ENCODE measurements around the gene ALMS1.

Gene ALMS1

GRCh38 chr2:73385123-73385503 is 523 bp upstream of the ALMS1 start:
- Histone ChIP-seq H3K9me3 (ENCODE audit: insufficient read depth, low read length) (no peaks in the 10 kb centered on the region), H3K27me3 (ENCODE audit: low read length) (no peaks in the 10 kb centered on the region), H2AFZ (ENCODE audit: low read depth, low read length, severe bottlenecking) (peak overlapping the region; percentile 99), H3K4me2 (ENCODE audit: low read depth, low read length, poor library complexity, severe bottlenecking) (peak overlapping the region; percentile 93), H3F3A (ENCODE audit: insufficient read depth) (no peaks in the 10 kb centered on the region), H3K4me3 (ENCODE audit: insufficient read depth, low read length, poor library complexity, severe bottlenecking) (peak overlapping the region; percentile 65), H3K36me3 (ENCODE audit: low read length) (0 out of 2 replicates have a peak, but pooled peaks cover 4% of the 10 kb centered on the region), H3K9me2 (replicated peaks; ENCODE audit: insufficient read depth, low read length) (no peaks in the 10 kb centered on the region), H3K9ac (ENCODE audit: low read length) (peak overlapping the region; percentile 78), H3K79me2 (ENCODE audit: insufficient read depth, low read length) (peaks cover 39% of the 10 kb centered on the region), H3K27ac (ENCODE audit: low read depth, low read length) (peak overlapping the region; percentile 41), H4K20me1 (ENCODE audit: low read depth, low read length) (peaks cover 5% of the 10 kb centered on the region; the same call in 1 of the 2 replicates)
- TF ChIP-seq EZH2phosphoT487 (conservative IDR thresholded peaks at IDR 0.05; ENCODE audit: low read length) (no peak), CTCF (IDR thresholded peaks at IDR 0.05; ENCODE audit: insufficient read depth, low read length, poor library complexity, severe bottlenecking) (no peak)

GRCh38 chr2:73386342-73386868 is 769 bp downstream of the ALMS1 start:
- H3K9me2 ChIP-seq (replicated peaks; ENCODE audit: insufficient read depth, low read length), result no peaks in the 10 kb centered on the region
- no peaks in the 10 kb centered on the region for H3F3A ChIP-seq (ENCODE audit: insufficient read depth)
- no peaks in the 10 kb centered on the region for H3K9me3 ChIP-seq (ENCODE audit: insufficient read depth, low read length)
- no peaks in the 10 kb centered on the region for H3K27me3 ChIP-seq (ENCODE audit: low read length)
- peaks cover 5% of the 10 kb centered on the region; the same call in 1 of the 2 replicates for H4K20me1 ChIP-seq (ENCODE audit: low read depth, low read length)
- H3K4me2 ChIP-seq (ENCODE audit: low read depth, low read length, poor library complexity, severe bottlenecking), result peak overlapping the region; percentile 82
- no peak for TF ChIP-seq EZH2phosphoT487 (conservative IDR thresholded peaks at IDR 0.05; ENCODE audit: low read length)
- TF ChIP-seq CTCF (IDR thresholded peaks at IDR 0.05; ENCODE audit: insufficient read depth, low read length, poor library complexity, severe bottlenecking), result no peak
- H3K79me2 ChIP-seq (ENCODE audit: insufficient read depth, low read length), result peaks cover 48% of the 10 kb centered on the region
- 0 out of 2 replicates have a peak, but pooled peaks cover 4% of the 10 kb centered on the region for H3K36me3 ChIP-seq (ENCODE audit: low read length)
- peak overlapping the region; percentile 85 for H3K4me3 ChIP-seq (ENCODE audit: insufficient read depth, low read length, poor library complexity, severe bottlenecking)
- peak overlapping the region; percentile 72 for H2AFZ ChIP-seq (ENCODE audit: low read depth, low read length, severe bottlenecking)
- H3K27ac ChIP-seq (ENCODE audit: low read depth, low read length), result peak overlapping the region; percentile 79
- peak overlapping the region; percentile 78 for H3K9ac ChIP-seq (ENCODE audit: low read length)

DNA sequence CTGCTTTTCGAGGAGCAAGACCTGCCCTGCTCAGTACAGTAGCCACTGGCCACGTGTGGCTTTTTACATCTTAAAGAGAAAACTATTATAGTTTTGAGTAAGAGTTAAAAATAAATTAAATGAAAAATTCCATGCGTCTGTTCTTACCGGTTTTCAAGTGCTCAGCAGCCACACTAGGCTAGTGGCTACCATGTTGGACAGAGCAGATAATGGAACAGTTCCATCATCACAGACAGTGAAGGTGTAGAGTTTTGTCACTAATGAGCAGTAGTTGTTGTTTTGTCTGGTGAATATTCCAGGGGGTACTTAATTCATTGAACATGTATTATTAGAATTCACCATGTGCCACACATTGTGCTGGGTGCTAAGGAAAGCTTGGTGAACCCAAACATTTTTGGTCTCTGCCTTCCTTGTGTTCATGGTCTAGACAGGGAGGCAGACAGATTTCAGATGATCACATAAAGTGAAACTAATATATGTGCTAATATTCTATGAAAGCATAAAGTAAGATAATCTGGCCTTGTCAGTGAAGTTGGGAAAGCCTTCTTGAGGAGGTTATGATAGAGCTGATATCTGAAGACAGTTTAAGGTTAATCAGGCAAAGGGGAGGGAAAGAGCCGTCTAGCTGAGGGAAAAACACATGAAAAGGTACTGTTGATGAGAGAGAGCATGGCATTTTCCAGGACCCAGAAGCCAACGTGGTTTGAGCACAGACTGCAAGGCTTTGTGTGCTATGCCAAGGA is 1.4 kb downstream of the ALMS1 start:
- Histone ChIP-seq H3K27ac (ENCODE audit: low read depth, low read length) (no peak overlapping the region), H3K9me3 (ENCODE audit: insufficient read depth, low read length) (no peaks in the 10 kb centered on the region), H3K27me3 (ENCODE audit: low read length) (no peaks in the 10 kb centered on the region), H3F3A (ENCODE audit: insufficient read depth) (0 out of 2 replicates have a peak, but pooled peaks cover 3% of the 10 kb centered on the region), H4K20me1 (ENCODE audit: low read depth, low read length) (peaks cover 5% of the 10 kb centered on the region; the same call in 1 of the 2 replicates), H2AFZ (ENCODE audit: low read depth, low read length, severe bottlenecking) (peak overlapping the region; percentile 72), H3K9ac (ENCODE audit: low read length) (peak overlapping the region; percentile 78), H3K4me2 (ENCODE audit: low read depth, low read length, poor library complexity, severe bottlenecking) (peak overlapping the region; percentile 82), H3K9me2 (replicated peaks; ENCODE audit: insufficient read depth, low read length) (no peaks in the 10 kb centered on the region), H3K36me3 (ENCODE audit: low read length) (0 out of 2 replicates have a peak, but pooled peaks cover 4% of the 10 kb centered on the region), H3K4me3 (ENCODE audit: insufficient read depth, low read length, poor library complexity, severe bottlenecking) (peak overlapping the region; percentile 85), H3K79me2 (ENCODE audit: insufficient read depth, low read length) (peaks cover 53% of the 10 kb centered on the region)
- TF ChIP-seq CTCF (IDR thresholded peaks at IDR 0.05; ENCODE audit: insufficient read depth, low read length, poor library complexity, severe bottlenecking) (no peak), EZH2phosphoT487 (conservative IDR thresholded peaks at IDR 0.05; ENCODE audit: low read length) (no peak)
